Sigmoid colon (tissue), 7 donors: ENCODE data around the gene TAF13. TPM values are rescaled to one million over a fixed set of nuclear protein-coding genes. Genes with fewer than 3 reads are reported as not detected.

Source experiments
- DNase-seq: peaks from one replicate; pipeline ENCODE4 v3.0.0-alpha.2; 2019
- H3K27ac ChIP-seq, 4 donors: fragments of 200-600 bp; sonication (generic); one replicate each; pipeline ENCODE4 v1.5.1; 2016 to 2019; ENCODE audit warnings: mild to moderate bottlenecking in 1 of 4
- H3K27me3 ChIP-seq, 3 donors: fragments of 200-600 bp; sonication (generic); one replicate each; pipeline ENCODE4 v1.5.1; 2019; ENCODE audit warnings: mild to moderate bottlenecking in 1 of 3
- H3K36me3 ChIP-seq, 4 donors: fragments of 200-600 bp; sonication (generic); one replicate each; pipeline ENCODE4 v1.5.1; 2016 to 2019
- H3K4me1 ChIP-seq, 4 donors: fragments of 200-600 bp; sonication (generic); one replicate each; pipeline ENCODE4 v1.5.1; 2017 to 2019
- H3K4me3 ChIP-seq, 4 donors: fragments of 200-600 bp; sonication (generic); one replicate each; pipeline ENCODE4 v1.5.1; 2017 to 2019; ENCODE audit warnings: mild to moderate bottlenecking in 2 of 4, moderate library complexity in 1 of 4
- H3K9me3 ChIP-seq, 4 donors: fragments of 200-600 bp in 3 of 4; sonication (generic) in 3 of 4; one replicate each; pipeline versions ENCODE4 v1.5.1 to v1.6.1; 2013 to 2019
- EP300 ChIP-seq, 4 donors: sonication (generic); formaldehyde crosslinking; IDR thresholded peaks; one replicate each; pipeline ENCODE4 v1.6.1; 2017; ENCODE audit warnings: antibody characterized with exemption in 4 of 4
- POLR2A ChIP-seq, 2 donors: fragments of 450-650 bp; IDR thresholded peaks; one replicate each; pipeline ENCODE4 v1.6.1; 2016; ENCODE audit warnings: antibody characterized with exemption in 2 of 2, mild to moderate bottlenecking in 2 of 2, moderate library complexity in 2 of 2
- POLR2AphosphoS5 ChIP-seq, 4 donors: sonication (generic); formaldehyde crosslinking; IDR thresholded peaks; one replicate each; pipeline ENCODE4 v1.6.1; 2017; ENCODE audit warnings: antibody characterized with exemption in 4 of 4
- WGBS, 2 donors: extraction: QIAGEN DNeasy Blood & Tissue Kit; methylation state at CpG; one replicate each; pipeline ENCODE4 v1.1.7; 2013; 5-methylcytosine and 5-hydroxymethylcytosine counted together
- intact Hi-C: fragments of 100-400 bp; cut with DNase I; formaldehyde crosslinking; loops from one replicate; pipeline ENCODE4 v1.15.1; 2023
- polyA plus RNA-seq, 3 donors: library from polyadenylated mRNA; stranded (reverse); fragments of 200-250 nt; gene quantifications; one replicate each; pipeline ENCODE4 v1.2.3, GENCODE V29; 2013
- total RNA-seq, 4 donors: library from RNA; depleted of rRNA; stranded (reverse); fragments of >200 nt; gene quantifications; one replicate each; pipeline ENCODE4 v1.1.0, GENCODE V29; 2016
- TF ChIP-seq, protein P1 (sequence below), 4 experiments: fragments of 450-650 bp in 3 of 4; fragments of 200-600 bp in 1 of 4; IDR thresholded peaks; one replicate each; pipeline ENCODE4 v1.5.1; 2016 to 2019; ENCODE audit warnings: antibody characterized with exemption in 4 of 4, mild to moderate bottlenecking in 3 of 4, moderate library complexity in 2 of 4
- donor health status: healthy with polysubstance abuse.
- donor health status: Bipolar disorder and iron deficiency.
- donor health status: healthy.

The TAF13 gene
- total and polyA plus RNA-seq, 7 donors = 19.9 to 78.8 (median 40.2) TPM

DNA sequence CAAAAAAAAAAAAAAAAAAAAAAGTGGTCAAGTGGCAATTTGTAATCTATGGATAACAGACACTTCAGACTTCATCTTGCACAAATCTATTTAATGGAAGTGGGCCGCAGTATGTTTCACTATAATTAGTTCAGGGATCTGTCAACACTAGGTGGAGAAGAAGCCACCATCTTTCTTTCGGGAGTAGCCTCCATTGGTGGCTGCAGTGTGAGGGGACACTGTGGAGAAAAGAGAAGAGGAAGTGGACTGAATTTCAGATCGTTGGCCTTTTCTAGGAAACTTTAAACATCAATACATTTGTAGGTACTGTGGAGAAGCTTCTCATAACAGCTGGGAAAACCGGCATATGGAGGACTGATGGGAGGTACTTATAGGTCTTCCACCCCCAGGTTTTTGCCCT lies 30.1 kb upstream of the TAF13 start:
- intact Hi-C loops = no loop called here
- Histone ChIP-seq H3K27ac (no peak overlapping the region), H3K27me3 (no peaks in the 10 kb centered on the region), H3K4me3 (no peak overlapping the region), H3K9me3 (no peaks in the 10 kb centered on the region), H3K36me3 (no peaks in the 10 kb centered on the region), H3K4me1 (peaks cover 0 to 10% (median 8%) of the 10 kb centered on the region in 4 donors)
- TF ChIP-seq POLR2AphosphoS5 (IDR thresholded peaks at IDR 0.05) (no peak), EP300 (IDR thresholded peaks at IDR 0.05) (no peak), POLR2A (IDR thresholded peaks at IDR 0.05) (no peak)
- TF ChIP-seq, protein P1, sequence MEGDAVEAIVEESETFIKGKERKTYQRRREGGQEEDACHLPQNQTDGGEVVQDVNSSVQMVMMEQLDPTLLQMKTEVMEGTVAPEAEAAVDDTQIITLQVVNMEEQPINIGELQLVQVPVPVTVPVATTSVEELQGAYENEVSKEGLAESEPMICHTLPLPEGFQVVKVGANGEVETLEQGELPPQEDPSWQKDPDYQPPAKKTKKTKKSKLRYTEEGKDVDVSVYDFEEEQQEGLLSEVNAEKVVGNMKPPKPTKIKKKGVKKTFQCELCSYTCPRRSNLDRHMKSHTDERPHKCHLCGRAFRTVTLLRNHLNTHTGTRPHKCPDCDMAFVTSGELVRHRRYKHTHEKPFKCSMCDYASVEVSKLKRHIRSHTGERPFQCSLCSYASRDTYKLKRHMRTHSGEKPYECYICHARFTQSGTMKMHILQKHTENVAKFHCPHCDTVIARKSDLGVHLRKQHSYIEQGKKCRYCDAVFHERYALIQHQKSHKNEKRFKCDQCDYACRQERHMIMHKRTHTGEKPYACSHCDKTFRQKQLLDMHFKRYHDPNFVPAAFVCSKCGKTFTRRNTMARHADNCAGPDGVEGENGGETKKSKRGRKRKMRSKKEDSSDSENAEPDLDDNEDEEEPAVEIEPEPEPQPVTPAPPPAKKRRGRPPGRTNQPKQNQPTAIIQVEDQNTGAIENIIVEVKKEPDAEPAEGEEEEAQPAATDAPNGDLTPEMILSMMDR (IDR thresholded peaks at IDR 0.05) = no peak
- WGBS, 2 donors = 80 to 83% methylated on average over 4 of the region's 4 CpGs
- no peak for DNase-seq

DNA sequence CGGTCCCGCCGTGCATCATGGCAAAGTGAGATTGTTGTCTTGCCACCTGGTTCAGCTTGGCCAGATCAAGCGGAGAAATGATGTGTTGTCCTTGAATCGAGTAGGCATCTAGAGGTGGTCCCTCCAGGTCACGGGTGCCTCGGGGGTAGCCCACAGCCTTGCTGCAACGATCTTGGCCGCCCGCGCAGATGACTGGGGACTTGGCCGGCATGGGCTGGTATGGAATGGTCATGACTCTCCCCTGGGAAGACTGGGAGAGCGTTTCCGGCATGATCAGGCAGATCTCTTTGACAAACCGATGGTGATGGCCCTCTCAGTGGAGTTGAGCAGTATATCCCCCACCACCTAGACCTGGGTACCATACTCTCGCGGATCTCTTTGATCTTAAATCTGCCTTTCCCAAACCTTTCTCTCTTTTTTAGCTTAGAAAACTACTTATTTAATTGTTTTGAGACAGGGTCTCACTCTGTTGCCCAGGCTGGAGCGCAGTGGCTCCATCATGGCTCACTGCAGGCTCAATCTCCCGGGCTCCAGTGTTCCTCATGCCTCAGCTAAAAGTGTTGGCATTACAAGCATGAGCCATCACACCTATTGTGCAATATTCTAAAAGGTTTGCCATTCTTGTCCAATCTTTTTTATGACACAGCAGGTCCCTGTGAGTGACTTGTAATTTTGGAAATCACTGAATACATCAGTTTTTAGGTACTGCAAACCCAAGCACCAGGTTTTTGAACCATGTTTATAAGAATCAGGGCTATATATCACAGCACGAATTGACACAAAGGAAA lies 28.8 kb upstream of the TAF13 start:
- no peak for TF ChIP-seq POLR2A (IDR thresholded peaks at IDR 0.05)
- TF ChIP-seq, protein P1 (IDR thresholded peaks at IDR 0.05) = no peak
- no peak for TF ChIP-seq POLR2AphosphoS5 (IDR thresholded peaks at IDR 0.05)
- TF ChIP-seq EP300 (IDR thresholded peaks at IDR 0.05) = no peak
- Histone ChIP-seq H3K27me3 (no peaks in the 10 kb centered on the region), H3K9me3 (no peaks in the 10 kb centered on the region), H3K4me3 (no peak overlapping the region), H3K27ac (no peak overlapping the region), H3K36me3 (no peaks in the 10 kb centered on the region), H3K4me1 (peaks cover 0 to 13% (median 11%) of the 10 kb centered on the region in 4 donors)
- no peak for DNase-seq
- WGBS, 2 donors = 93 to 94% methylated on average over 20 of the region's 20 CpGs
- intact Hi-C loops = loop anchor here (5.0 kb wide), 1 partner anchor 62 kb away; the partner anchor contains the start of gene WDR47

DNA sequence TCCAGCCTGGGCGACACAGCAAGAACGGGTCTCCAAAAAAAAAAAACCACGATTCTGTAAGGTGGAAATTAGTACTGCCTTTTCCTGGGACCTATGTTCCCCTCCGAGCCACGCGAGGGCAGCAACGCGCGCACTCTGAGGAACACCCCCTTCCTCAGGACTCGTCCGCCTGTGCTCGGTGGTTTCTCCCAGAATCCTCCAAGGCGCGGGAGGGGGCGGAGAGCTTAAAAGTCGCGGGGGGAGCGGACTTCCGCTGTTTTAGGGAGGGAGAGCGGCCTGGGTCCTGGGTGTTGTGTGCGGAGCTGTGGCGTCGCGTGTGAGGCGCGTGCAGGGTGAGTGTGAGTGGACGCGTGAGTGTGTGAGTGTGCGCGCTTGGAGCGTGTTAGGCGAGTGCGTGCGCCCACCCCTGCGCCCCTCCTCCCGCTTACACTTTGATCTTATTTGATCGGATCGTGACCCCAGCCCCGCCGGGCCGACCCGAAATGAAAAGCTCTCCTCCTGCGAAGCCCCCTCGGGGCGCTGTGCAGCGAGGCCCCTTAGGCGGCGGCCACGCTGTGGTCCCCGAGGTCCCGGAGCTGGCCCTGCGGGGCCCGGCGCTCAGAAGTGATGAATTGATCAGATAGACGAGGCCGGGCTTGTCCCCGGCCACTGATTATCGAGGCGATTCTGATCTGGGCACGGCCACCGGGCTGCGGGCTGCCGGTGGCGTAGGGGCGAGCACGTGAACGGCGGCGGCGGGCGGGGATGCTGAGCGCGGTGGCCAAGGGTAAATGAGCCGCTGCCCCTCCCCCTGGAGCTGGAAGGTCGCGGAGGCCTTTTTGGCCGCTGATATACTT lies 24.4 kb upstream of the TAF13 start:
- intact Hi-C loops = loop anchor here (1.0 to 10.0 kb wide), 4 partner anchors 24 to 295 kb away; partner anchors contain the start of genes SORT1, TAF13 and WDR47
- 0% methylated on average over 77 of the region's 77 CpGs for WGBS, 2 donors

DNA sequence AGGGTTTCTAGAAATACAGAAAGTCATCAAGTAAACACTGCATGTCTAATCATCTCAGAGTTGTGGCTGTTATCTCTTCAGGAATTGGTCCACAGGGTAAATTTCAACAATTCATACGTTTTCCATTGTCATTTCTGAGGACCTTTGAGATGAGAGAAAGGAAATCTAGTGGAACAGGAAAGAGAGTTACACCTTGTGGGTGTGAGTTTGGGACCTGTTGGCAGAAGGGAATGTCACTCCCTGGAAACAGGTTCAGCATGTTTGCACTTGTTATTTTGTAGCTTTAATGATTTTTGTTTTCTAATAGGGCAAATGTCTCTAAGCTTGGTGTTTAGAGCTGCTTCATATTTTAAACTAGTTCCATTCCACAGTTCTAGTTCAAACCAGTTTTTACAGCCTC lies 20.3 kb upstream of the TAF13 start:
- intact Hi-C loops = loop anchor here (10.0 kb wide), 1 partner anchor 299 kb away; the partner anchor contains the start of gene SORT1
- Histone ChIP-seq H3K27ac (peak overlapping the region in 2 of 4 donors; percentile 96 to 97), H3K4me1 (peaks cover 0 to 52% (median 45%) of the 10 kb centered on the region in 4 donors), H3K36me3 (peaks cover 0 to 27% (median 6%) of the 10 kb centered on the region in 4 donors), H3K4me3 (no peak overlapping the region), H3K27me3 (no peaks in the 10 kb centered on the region), H3K9me3 (no peaks in the 10 kb centered on the region)
- TF ChIP-seq, protein P1 (IDR thresholded peaks at IDR 0.05) = no peak
- no peak for TF ChIP-seq EP300 (IDR thresholded peaks at IDR 0.05)
- no peak for TF ChIP-seq POLR2AphosphoS5 (IDR thresholded peaks at IDR 0.05)
- no peak for TF ChIP-seq POLR2A (IDR thresholded peaks at IDR 0.05)
- no peak for DNase-seq
- WGBS, 2 donors = 21 to 73% methylated on average over 1 of the region's 1 CpG

More for the DNA sequence above, 24.4 kb upstream of the TAF13 start:
- Histone ChIP-seq H3K27ac (peak overlapping the region; percentile 90 to 99 (median 95)), H3K4me1 (peaks cover 0 to 22% (median 15%) of the 10 kb centered on the region in 4 donors), H3K36me3 (peaks cover 0 to 8% (median 0%) of the 10 kb centered on the region in 4 donors), H3K27me3 (no peaks in the 10 kb centered on the region), H3K9me3 (no peaks in the 10 kb centered on the region), H3K4me3 (peak overlapping the region; percentile 66 to 97 (median 87))
- peak; percentile 99 for DNase-seq
- TF ChIP-seq, protein P1 (IDR thresholded peaks at IDR 0.05) = peak; percentile 73 to 88 (median 78)
- TF ChIP-seq POLR2AphosphoS5 (IDR thresholded peaks at IDR 0.05) (peak; percentile 98 to 99 (median 98)), POLR2A (IDR thresholded peaks at IDR 0.05) (peak; percentile 97 to 98), EP300 (IDR thresholded peaks at IDR 0.05) (peak in 1 of 4 donors; percentile 68)
